Neural cell (in vitro differentiated cells): ENCODE measurements around the gene SIL1. TPM values are rescaled to one million over a fixed set of nuclear protein-coding genes. Genes with fewer than 3 reads are reported as not detected.

Experiments
- H2AFZ ChIP-seq: fragments of 200-600, 300-800 bp; sonication (generic), shearing (Covaris generic); 2 replicates; pipeline ENCODE4 v1.6.0; 2014; ENCODE audit warnings: low read depth, mild to moderate bottlenecking, antibody characterized with exemption, low read length, moderate library complexity
- H3F3A ChIP-seq: fragments of 200-600 bp; shearing (Covaris generic); 2 replicates; pipeline ENCODE4 v1.6.1; 2016; ENCODE audit warnings: mild to moderate bottlenecking, moderate library complexity, mixed read lengths, antibody characterized with exemption, low read length; ENCODE audit not compliant: insufficient read depth, poor library complexity, severe bottlenecking
- H3K27ac ChIP-seq: fragments of 200-600, 300-800 bp; sonication (generic), shearing (Covaris generic); 2 replicates; pipeline ENCODE4 v1.5.1; 2014; ENCODE audit warnings: mild to moderate bottlenecking, low read length, moderate library complexity
- H3K27me3 ChIP-seq: fragments of 300-800, 200-600 bp; sonication (generic), shearing (Covaris generic); 2 replicates; pipeline ENCODE4 v1.6.0; 2014; ENCODE audit warnings: mild to moderate bottlenecking, low read depth, low read length, moderate library complexity; ENCODE audit not compliant: insufficient read depth
- H3K36me3 ChIP-seq: fragments of 300-800, 200-600 bp; sonication (generic), shearing (Covaris generic); 2 replicates; pipeline ENCODE4 v1.5.1; 2014; ENCODE audit warnings: mild to moderate bottlenecking, antibody characterized with exemption, low read length, moderate library complexity; ENCODE audit not compliant: insufficient read depth
- H3K4me2 ChIP-seq: fragments of 300-800, 200-600 bp; sonication (generic), shearing (Covaris generic); 2 replicates; pipeline ENCODE4 v1.6.0; 2014; ENCODE audit warnings: mild to moderate bottlenecking, low read length
- H3K4me3 ChIP-seq: fragments of 300-800, 200-600 bp; sonication (generic), shearing (Covaris generic); 2 replicates; pipeline ENCODE4 v1.5.1; 2014; ENCODE audit warnings: mild to moderate bottlenecking, low read length, moderate library complexity
- H3K79me2 ChIP-seq: fragments of 200-600 bp; shearing (Covaris generic); replicated peaks from 2 replicates; pipeline ENCODE4 v1.6.0; 2014; ENCODE audit warnings: mild to moderate bottlenecking, low read length, moderate library complexity; ENCODE audit not compliant: insufficient read depth
- H3K9ac ChIP-seq: fragments of 300-800, 200-600 bp; sonication (generic), shearing (Covaris generic); 2 replicates; pipeline ENCODE4 v1.6.1; 2016; ENCODE audit warnings: mild to moderate bottlenecking, low read length, mixed read lengths
- H3K9me2 ChIP-seq: fragments of 200-600 bp; shearing (Covaris generic); 2 replicates; pipeline ENCODE4 v1.6.1; 2016; ENCODE audit warnings: mild to moderate bottlenecking, low read length, mixed read lengths; ENCODE audit not compliant: insufficient read depth
- H3K9me3 ChIP-seq: fragments of 200-600, 300-800 bp; sonication (generic), shearing (Covaris generic); 2 replicates; pipeline ENCODE4 v1.6.1; 2016; ENCODE audit warnings: mild to moderate bottlenecking, mixed run types, low read length, moderate library complexity, mixed read lengths
- H4K20me1 ChIP-seq: fragments of 200-600 bp; shearing (Covaris generic); 2 replicates; pipeline ENCODE4 v1.6.1; 2016; ENCODE audit warnings: mild to moderate bottlenecking, mixed run types; ENCODE audit not compliant: insufficient read depth
- CTCF ChIP-seq: fragments of 450-650 bp; IDR thresholded peaks from 2 replicates; pipeline ENCODE4 v1.5.1; 2014; ENCODE audit warnings: antibody characterized with exemption, mild to moderate bottlenecking, moderate library complexity; ENCODE audit not compliant: poor library complexity, severe bottlenecking
- EP300 ChIP-seq: fragments of 450-650 bp; conservative IDR thresholded peaks from 2 replicates; pipeline ENCODE4 v1.6.1; 2014; ENCODE audit warnings: antibody characterized with exemption, mild to moderate bottlenecking, moderate library complexity; ENCODE audit not compliant: poor library complexity, severe bottlenecking
- EZH2 ChIP-seq: fragments of 200-600, 300-800 bp; shearing (Covaris generic), sonication (generic); IDR thresholded peaks from 2 replicates; pipeline ENCODE4 v1.6.1; 2014; ENCODE audit warnings: antibody characterized with exemption, low read length, borderline replicate concordance, mild to moderate bottlenecking; ENCODE audit not compliant: insufficient read depth, poor library complexity, severe bottlenecking
- MXI1 ChIP-seq: fragments of 450-650 bp; conservative IDR thresholded peaks from 2 replicates; pipeline ENCODE4 v1.6.1; 2014; ENCODE audit warnings: antibody characterized with exemption, mild to moderate bottlenecking; ENCODE audit not compliant: poor library complexity, severe bottlenecking
- POLR2AphosphoS5 ChIP-seq: IDR thresholded peaks from 2 replicates; pipeline ENCODE4 v1.6.1; 2012
- RAD21 ChIP-seq: fragments of 450-650 bp; conservative IDR thresholded peaks from 2 replicates; pipeline ENCODE4 v1.6.1; 2014; ENCODE audit warnings: antibody characterized with exemption, mild to moderate bottlenecking, moderate library complexity
- REST ChIP-seq: IDR thresholded peaks from 2 replicates; pipeline ENCODE4 v1.6.1; 2012; ENCODE audit warnings: borderline replicate concordance
- SMC3 ChIP-seq: fragments of 450-650 bp; conservative IDR thresholded peaks from 2 replicates; pipeline ENCODE4 v1.6.1; 2014; ENCODE audit warnings: antibody characterized with exemption, mild to moderate bottlenecking, moderate library complexity; ENCODE audit not compliant: poor library complexity
- TAF1 ChIP-seq: IDR thresholded peaks from 2 replicates; pipeline ENCODE4 v1.6.1; 2012; ENCODE audit warnings: low read depth
- polyA plus RNA-seq: library from polyadenylated mRNA; depleted of rRNA; stranded (reverse); fragments of >200 nt; gene quantifications from 2 replicates; pipeline ENCODE4 v1.2.3, GENCODE V29; 2014

SIL1 gene
- polyA plus RNA-seq, 1 donor from 2014 or later: 4.7 TPM

GRCh38 chr5:138911441-138911840 is 286.7 kb downstream of the SIL1 start:
- no peaks in the 10 kb centered on the region for H3K36me3 ChIP-seq
- no peaks in the 10 kb centered on the region for H4K20me1 ChIP-seq
- no peak overlapping the region for H3K4me2 ChIP-seq

GRCh38 chr5:138910546-138911185 is 287.5 kb downstream of the SIL1 start:
- no peaks in the 10 kb centered on the region for H3K9me3 ChIP-seq
- H3K4me3 ChIP-seq: no peak overlapping the region
- H3K79me2 ChIP-seq: no peaks in the 10 kb centered on the region
- no peak overlapping the region for H2AFZ ChIP-seq
- no peak overlapping the region for H3K4me2 ChIP-seq
- TF ChIP-seq POLR2AphosphoS5 (no peak), REST (no peak), RAD21 (no peak), EZH2 (no peak), EP300 (no peak), SMC3 (no peak), CTCF (no peak), MXI1 (no peak), TAF1 (no peak)
- no peaks in the 10 kb centered on the region for H3K9me2 ChIP-seq
- H3K9ac ChIP-seq: no peak overlapping the region
- H3F3A ChIP-seq: no peaks in the 10 kb centered on the region
- no peaks in the 10 kb centered on the region for H3K27me3 ChIP-seq
- no peak overlapping the region for H3K27ac ChIP-seq
- H4K20me1 ChIP-seq: no peaks in the 10 kb centered on the region
- no peaks in the 10 kb centered on the region for H3K36me3 ChIP-seq

More at GRCh38 chr5:138911441-138911840, 286.7 kb downstream of the SIL1 start:
- no peak overlapping the region for H3K27ac ChIP-seq
- TF ChIP-seq RAD21 (no peak), POLR2AphosphoS5 (no peak), MXI1 (no peak), CTCF (no peak)
- no peaks in the 10 kb centered on the region for H3K9me2 ChIP-seq
- H3K27me3 ChIP-seq: no peaks in the 10 kb centered on the region
- H3K4me3 ChIP-seq: no peak overlapping the region
- no peaks in the 10 kb centered on the region for H3F3A ChIP-seq
- H2AFZ ChIP-seq: no peak overlapping the region
- H3K9me3 ChIP-seq: no peaks in the 10 kb centered on the region
- H3K79me2 ChIP-seq: no peaks in the 10 kb centered on the region
- H3K9ac ChIP-seq: no peak overlapping the region
